D721Med (cell line): ENCODE results near the gene PPIA.

Experiments used
- DNase-seq: peaks from one replicate; pipeline ENCODE4 v3.0.0; 2011; ENCODE audit warnings: low spot score; ENCODE audit not compliant: insufficient read length
- FAIRE-seq: peaks from 2 replicates; lab custom pipeline; 2011; peaks lifted over from hg19 to GRCh38; lab: Jason Lieb, UNC
- CTCF ChIP-seq: IDR thresholded peaks from 2 replicates; pipeline ENCODE4 v1.5.1; 2012; ENCODE audit warnings: mild to moderate bottlenecking, control low read depth; ENCODE audit not compliant: insufficient read depth; ENCODE audit errors: missing control alignments

Gene PPIA

GRCh38 chr7:44796504-44797328 is at the start of gene PPIA:
Gene PPIA (plus strand): TSS chr7:44796681. CDS start chr7:44796725, 44 bp downstream.
- FAIRE-seq (no peak), DNase-seq (peak; percentile 96)
- TF ChIP-seq CTCF, result no peak

GRCh38 chr7:44748045-44748947 is 48.2 kb upstream of the PPIA start, which contains the start of gene ZMIZ2:
Gene ZMIZ2 (plus strand): TSS chr7:44748847. CDS start chr7:44756250, 7,403 bp downstream.
- FAIRE-seq (no peak), DNase-seq (peak; percentile 90)
- no peak for TF ChIP-seq CTCF

- no peak for TF ChIP-seq CTCF
- DNase-seq, result no peak
- no peak for FAIRE-seq
These were observed 47.3 kb upstream of the PPIA start for GRCh38 chr7:44748948-44749731.

GRCh38 chr7:44749992-44750391 is 46.5 kb upstream of the PPIA start:
- DNase-seq (no peak), FAIRE-seq (no peak)
- TF ChIP-seq CTCF, result no peak

GRCh38 chr7:44750424-44750823 is 46.1 kb upstream of the PPIA start:
- TF ChIP-seq CTCF, result no peak
- FAIRE-seq, result no peak
- DNase-seq, result no peak

GRCh38 chr7:44750921-44751571 is 45.4 kb upstream of the PPIA start:
- DNase-seq (no peak), FAIRE-seq (no peak)
- no peak for TF ChIP-seq CTCF
